Measurements from ENCODE around the gene B4GALT6. TPM values are rescaled to one million over a fixed set of nuclear protein-coding genes. Genes with fewer than 3 reads are reported as not detected.
"Not testable (repeated sequence)": the region's sequence is repeated elsewhere in the genome, so short reads cannot be mapped to it uniquely, and the experiment has no call there.

B4GALT6 gene
- total RNA-seq, result 9.8 to 23.3 TPM (median 12.2 TPM) in 3 replicates
- long read RNA-seq, partial matches to known transcripts, result 0 of 3 reads
- long read RNA-seq, other reads (novel, unspliced or antisense), result 2 of 3 reads

GRCh38 chr18:31684279-31685096 is at the start of gene B4GALT6:
B4GALT6 (minus strand) TSS chr18:31684581; CDS start chr18:31684426, 155 bp downstream.
- H3K4me1 Mint-ChIP-seq (ENCODE audit: low read depth), result peaks cover 23% of the 10 kb centered on the region

GRCh38 chr18:31731628-31732027 is 47.2 kb upstream of the B4GALT6 start:
- no peak for DNase-seq (ENCODE audit: low spot score)
- peaks cover 7% of the 10 kb centered on the region for H3K9me3 Mint-ChIP-seq (ENCODE audit: low read depth)
- no peak overlapping the region for H3K27ac Mint-ChIP-seq (ENCODE audit: unreplicated experiment)
- H3K27me3 Mint-ChIP-seq (ENCODE audit: low read depth), result peaks cover 30% of the 10 kb centered on the region
- no peak for TF ChIP-seq CTCF (IDR thresholded peaks at IDR 0.05)
- H3K4me1 Mint-ChIP-seq (ENCODE audit: low read depth), result no peaks in the 10 kb centered on the region
- H3K4me3 Mint-ChIP-seq (ENCODE audit: unreplicated experiment), result no peak overlapping the region
- H3K36me3 Mint-ChIP-seq (ENCODE audit: low read depth), result peaks cover 1% of the 10 kb centered on the region

More at GRCh38 chr18:31684279-31685096, at the start of gene B4GALT6:
- DNase-seq (ENCODE audit: low spot score), result no peak
- Mint-ChIP-seq H3K36me3 (ENCODE audit: low read depth) (no peaks in the 10 kb centered on the region), H3K27me3 (ENCODE audit: low read depth) (no peaks in the 10 kb centered on the region), H3K4me3 (ENCODE audit: unreplicated experiment) (peak within 1 kb of the TSS; percentile 92), H3K27ac (ENCODE audit: unreplicated experiment) (peak within 1 kb of the TSS; percentile 90), H3K9me3 (ENCODE audit: low read depth) (no peaks in the 10 kb centered on the region)
- no peak for TF ChIP-seq CTCF (IDR thresholded peaks at IDR 0.05)

- H3K27ac Mint-ChIP-seq (ENCODE audit: unreplicated experiment); DNase-seq (ENCODE audit: low spot score); H3K36me3 Mint-ChIP-seq (ENCODE audit: low read depth); H3K4me3 Mint-ChIP-seq (ENCODE audit: unreplicated experiment); H3K9me3 Mint-ChIP-seq (ENCODE audit: low read depth); H3K4me1 Mint-ChIP-seq (ENCODE audit: low read depth): not testable (repeated sequence)
- peaks cover 33% of the 10 kb centered on the region for H3K27me3 Mint-ChIP-seq (ENCODE audit: low read depth)
Measured at GRCh38 chr18:31729196-31729595, 44.8 kb upstream of the B4GALT6 start.

- no peak for DNase-seq (ENCODE audit: low spot score)
- Mint-ChIP-seq H3K27me3 (ENCODE audit: low read depth) (peaks cover 13% of the 10 kb centered on the region), H3K4me3 (ENCODE audit: unreplicated experiment) (no peak overlapping the region), H3K9me3 (ENCODE audit: low read depth) (peaks cover 6% of the 10 kb centered on the region), H3K27ac (ENCODE audit: unreplicated experiment) (no peak overlapping the region), H3K36me3 (ENCODE audit: low read depth) (no peaks in the 10 kb centered on the region), H3K4me1 (ENCODE audit: low read depth) (no peaks in the 10 kb centered on the region)
- TF ChIP-seq CTCF (IDR thresholded peaks at IDR 0.05), result no peak
Measured at GRCh38 chr18:31723990-31724711, 39.8 kb upstream of the B4GALT6 start.

GRCh38 chr18:31723639-31723989 is 39.2 kb upstream of the B4GALT6 start:
- peaks cover 13% of the 10 kb centered on the region for H3K27me3 Mint-ChIP-seq (ENCODE audit: low read depth)
- no peaks in the 10 kb centered on the region for H3K4me1 Mint-ChIP-seq (ENCODE audit: low read depth)
- TF ChIP-seq CTCF (IDR thresholded peaks at IDR 0.05), result no peak
- DNase-seq (ENCODE audit: low spot score), result no peak
- H3K27ac Mint-ChIP-seq (ENCODE audit: unreplicated experiment), result no peak overlapping the region
- peaks cover 1% of the 10 kb centered on the region for H3K36me3 Mint-ChIP-seq (ENCODE audit: low read depth)
- no peak overlapping the region for H3K4me3 Mint-ChIP-seq (ENCODE audit: unreplicated experiment)
- peaks cover 10% of the 10 kb centered on the region for H3K9me3 Mint-ChIP-seq (ENCODE audit: low read depth)
